Suppressor macrophage (primary cell): ENCODE results near the gene AIP.

Source experiments
- DNase-seq, 4 experiments: peaks; one replicate each; pipeline ENCODE4 v3.0.0-alpha.2; 2020 to 2022

Gene AIP

GRCh38 chr11:67493548-67494370 lies 10.9 kb downstream of the AIP start:
- no peak for DNase-seq

- no peak for DNase-seq
Measured at GRCh38 chr11:67494371-67495233, 11.8 kb downstream of the AIP start.

GRCh38 chr11:67495234-67496005 lies 12.6 kb downstream of the AIP start:
- DNase-seq: no peak

GRCh38 chr11:67496113-67496512 lies 13.3 kb downstream of the AIP start:
- DNase-seq: no peak

- no peak for DNase-seq
Measured at GRCh38 chr11:67497656-67498291, 14.9 kb downstream of the AIP start.

- no peak for DNase-seq
Measured at GRCh38 chr11:67498544-67498972, 15.7 kb downstream of the AIP start.

- no peak for DNase-seq
Measured at GRCh38 chr11:67499808-67500483, 17.1 kb downstream of the AIP start.

- no peak for DNase-seq
Measured at GRCh38 chr11:67500484-67500821, 17.6 kb downstream of the AIP start.

- peak; percentile 49 to 74 (median 62) for DNase-seq
Measured at GRCh38 chr11:67500831-67501715, 18.2 kb downstream of the AIP start.

GRCh38 chr11:67501854-67502253 lies 19.0 kb downstream of the AIP start:
- no peak for DNase-seq

GRCh38 chr11:67502328-67502979 lies 19.6 kb downstream of the AIP start:
- DNase-seq: no peak

GRCh38 chr11:67503119-67504004 lies 20.5 kb downstream of the AIP start:
- no peak for DNase-seq

GRCh38 chr11:67504005-67504949 lies 21.5 kb downstream of the AIP start:
- peak; percentile 6 to 47 (median 23) for DNase-seq

GRCh38 chr11:67504950-67505581 lies 22.2 kb downstream of the AIP start, which contains the start of gene PITPNM1:
PITPNM1 (minus strand) TSS chr11:67505363; CDS start chr11:67504180, 1,183 bp downstream.
- peak; percentile 82 to 94 (median 88) for DNase-seq

- DNase-seq: peak; percentile 98 to 99 (median 98)
Measured at GRCh38 chr11:67505605-67506396, 23.0 kb downstream of the AIP start.

GRCh38 chr11:67506426-67507051 lies 23.7 kb downstream of the AIP start:
- no peak for DNase-seq
